Neural cell (in vitro differentiated cells): ENCODE data around the gene PLD6. TPM values are rescaled to one million over a fixed set of nuclear protein-coding genes. Genes with fewer than 3 reads are reported as not detected.
"Not testable (repeated sequence)": the region's sequence is repeated elsewhere in the genome, so short reads cannot be mapped to it uniquely, and the experiment has no call there.

Source experiments
- H2AFZ ChIP-seq: fragments of 200-600, 300-800 bp; sonication (generic), shearing (Covaris generic); 2 replicates; pipeline ENCODE4 v1.6.0; 2014; ENCODE audit warnings: low read depth, mild to moderate bottlenecking, antibody characterized with exemption, low read length, moderate library complexity
- H3F3A ChIP-seq: fragments of 200-600 bp; shearing (Covaris generic); 2 replicates; pipeline ENCODE4 v1.6.1; 2016; ENCODE audit warnings: mild to moderate bottlenecking, moderate library complexity, mixed read lengths, antibody characterized with exemption, low read length; ENCODE audit not compliant: insufficient read depth, poor library complexity, severe bottlenecking
- H3K27ac ChIP-seq: fragments of 200-600, 300-800 bp; sonication (generic), shearing (Covaris generic); 2 replicates; pipeline ENCODE4 v1.5.1; 2014; ENCODE audit warnings: mild to moderate bottlenecking, low read length, moderate library complexity
- H3K27me3 ChIP-seq: fragments of 300-800, 200-600 bp; sonication (generic), shearing (Covaris generic); 2 replicates; pipeline ENCODE4 v1.6.0; 2014; ENCODE audit warnings: mild to moderate bottlenecking, low read depth, low read length, moderate library complexity; ENCODE audit not compliant: insufficient read depth
- H3K36me3 ChIP-seq: fragments of 300-800, 200-600 bp; sonication (generic), shearing (Covaris generic); 2 replicates; pipeline ENCODE4 v1.5.1; 2014; ENCODE audit warnings: mild to moderate bottlenecking, antibody characterized with exemption, low read length, moderate library complexity; ENCODE audit not compliant: insufficient read depth
- H3K4me2 ChIP-seq: fragments of 300-800, 200-600 bp; sonication (generic), shearing (Covaris generic); 2 replicates; pipeline ENCODE4 v1.6.0; 2014; ENCODE audit warnings: mild to moderate bottlenecking, low read length
- H3K4me3 ChIP-seq: fragments of 300-800, 200-600 bp; sonication (generic), shearing (Covaris generic); 2 replicates; pipeline ENCODE4 v1.5.1; 2014; ENCODE audit warnings: mild to moderate bottlenecking, low read length, moderate library complexity
- H3K79me2 ChIP-seq: fragments of 200-600 bp; shearing (Covaris generic); replicated peaks from 2 replicates; pipeline ENCODE4 v1.6.0; 2014; ENCODE audit warnings: mild to moderate bottlenecking, low read length, moderate library complexity; ENCODE audit not compliant: insufficient read depth
- H3K9ac ChIP-seq: fragments of 300-800, 200-600 bp; sonication (generic), shearing (Covaris generic); 2 replicates; pipeline ENCODE4 v1.6.1; 2016; ENCODE audit warnings: mild to moderate bottlenecking, low read length, mixed read lengths
- H3K9me2 ChIP-seq: fragments of 200-600 bp; shearing (Covaris generic); 2 replicates; pipeline ENCODE4 v1.6.1; 2016; ENCODE audit warnings: mild to moderate bottlenecking, low read length, mixed read lengths; ENCODE audit not compliant: insufficient read depth
- H3K9me3 ChIP-seq: fragments of 200-600, 300-800 bp; sonication (generic), shearing (Covaris generic); 2 replicates; pipeline ENCODE4 v1.6.1; 2016; ENCODE audit warnings: mild to moderate bottlenecking, mixed run types, low read length, moderate library complexity, mixed read lengths
- H4K20me1 ChIP-seq: fragments of 200-600 bp; shearing (Covaris generic); 2 replicates; pipeline ENCODE4 v1.6.1; 2016; ENCODE audit warnings: mild to moderate bottlenecking, mixed run types; ENCODE audit not compliant: insufficient read depth
- EZH2 ChIP-seq: fragments of 200-600, 300-800 bp; shearing (Covaris generic), sonication (generic); IDR thresholded peaks from 2 replicates; pipeline ENCODE4 v1.6.1; 2014; ENCODE audit warnings: antibody characterized with exemption, low read length, borderline replicate concordance, mild to moderate bottlenecking; ENCODE audit not compliant: insufficient read depth, poor library complexity, severe bottlenecking
- POLR2AphosphoS5 ChIP-seq: IDR thresholded peaks from 2 replicates; pipeline ENCODE4 v1.6.1; 2012
- RAD21 ChIP-seq: fragments of 450-650 bp; conservative IDR thresholded peaks from 2 replicates; pipeline ENCODE4 v1.6.1; 2014; ENCODE audit warnings: antibody characterized with exemption, mild to moderate bottlenecking, moderate library complexity
- SMC3 ChIP-seq: fragments of 450-650 bp; conservative IDR thresholded peaks from 2 replicates; pipeline ENCODE4 v1.6.1; 2014; ENCODE audit warnings: antibody characterized with exemption, mild to moderate bottlenecking, moderate library complexity; ENCODE audit not compliant: poor library complexity
- TAF1 ChIP-seq: IDR thresholded peaks from 2 replicates; pipeline ENCODE4 v1.6.1; 2012; ENCODE audit warnings: low read depth
- polyA minus RNA-seq: library from RNA; depleted of rRNA, polyadenylated mRNA; stranded (reverse); fragments of >200 nt; gene quantifications from 2 replicates; pipeline ENCODE4 v1.2.3, GENCODE V29; 2014
- polyA plus RNA-seq: library from polyadenylated mRNA; depleted of rRNA; stranded (reverse); fragments of >200 nt; gene quantifications from 2 replicates; pipeline ENCODE4 v1.2.3, GENCODE V29; 2014
- TF ChIP-seq, protein P1 (sequence below): IDR thresholded peaks from 2 replicates; pipeline ENCODE4 v1.6.1; 2012; ENCODE audit warnings: borderline replicate concordance
- TF ChIP-seq, protein P2 (sequence below): fragments of 450-650 bp; IDR thresholded peaks from 2 replicates; pipeline ENCODE4 v1.5.1; 2014; ENCODE audit warnings: antibody characterized with exemption, mild to moderate bottlenecking, moderate library complexity; ENCODE audit not compliant: poor library complexity, severe bottlenecking

The PLD6 gene, protein sequence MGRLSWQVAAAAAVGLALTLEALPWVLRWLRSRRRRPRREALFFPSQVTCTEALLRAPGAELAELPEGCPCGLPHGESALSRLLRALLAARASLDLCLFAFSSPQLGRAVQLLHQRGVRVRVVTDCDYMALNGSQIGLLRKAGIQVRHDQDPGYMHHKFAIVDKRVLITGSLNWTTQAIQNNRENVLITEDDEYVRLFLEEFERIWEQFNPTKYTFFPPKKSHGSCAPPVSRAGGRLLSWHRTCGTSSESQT
- polyA plus RNA-seq (2.0 and 2.4 TPM in 2 replicates), polyA minus RNA-seq (0.58 and 0.73 TPM in 2 replicates)

DNA sequence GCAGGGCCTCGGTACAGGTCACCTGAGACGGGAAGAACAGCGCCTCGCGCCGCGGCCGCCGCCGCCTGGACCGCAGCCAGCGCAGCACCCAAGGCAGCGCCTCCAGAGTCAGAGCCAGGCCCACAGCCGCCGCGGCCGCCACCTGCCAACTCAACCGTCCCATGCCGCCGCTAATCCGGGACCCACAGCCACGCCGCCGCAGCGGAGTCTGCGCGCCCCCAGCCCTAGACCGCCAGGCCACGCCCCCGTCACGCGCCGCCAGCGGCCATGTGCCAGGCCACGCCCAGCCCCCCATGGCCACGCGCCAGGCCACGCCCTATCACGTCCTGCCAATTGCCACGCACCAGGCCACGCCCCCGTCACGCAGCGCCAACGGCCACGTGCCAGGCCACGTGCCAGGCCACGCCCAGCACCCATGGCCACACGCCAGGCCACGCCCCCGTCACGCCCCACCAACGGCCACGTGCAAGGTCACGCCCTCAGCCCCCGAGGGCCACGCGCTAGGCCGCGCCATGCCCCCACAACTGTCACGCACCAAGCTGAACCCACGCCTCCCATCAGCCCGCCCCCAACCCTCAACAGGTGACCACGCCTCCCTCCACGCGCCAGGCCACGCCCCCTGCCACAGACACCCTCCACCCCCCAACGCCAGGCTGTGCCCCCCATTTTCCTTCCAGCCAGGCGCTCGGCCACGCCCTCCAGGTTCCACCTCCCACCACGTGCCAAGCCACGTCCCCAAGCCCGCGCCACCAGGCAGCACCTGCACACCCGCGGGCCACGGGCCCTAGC, at the start of gene PLD6:
Gene PLD6 (minus strand): TSS at position 210 of the 789 bp plus-strand sequence. CDS start 47 bp downstream, at position 163.
- no peak within 1 kb of the TSS for H3K27ac ChIP-seq
- H3K36me3 ChIP-seq = no peaks in the 10 kb centered on the region
- H2AFZ ChIP-seq = no peak within 1 kb of the TSS
- TF ChIP-seq POLR2AphosphoS5 = no peak
- TF ChIP-seq TAF1 = no peak
- no peak for TF ChIP-seq RAD21
- no peak within 1 kb of the TSS for H3K4me2 ChIP-seq
- no peaks in the 10 kb centered on the region for H3K79me2 ChIP-seq
- H3F3A ChIP-seq = no peaks in the 10 kb centered on the region
- H3K9me3 ChIP-seq = no peaks in the 10 kb centered on the region
- no peak within 1 kb of the TSS for H3K9ac ChIP-seq
- H3K4me3 ChIP-seq = no peak within 1 kb of the TSS
- no peaks in the 10 kb centered on the region for H3K9me2 ChIP-seq
- no peaks in the 10 kb centered on the region for H3K27me3 ChIP-seq
- H4K20me1 ChIP-seq = no peaks in the 10 kb centered on the region

DNA sequence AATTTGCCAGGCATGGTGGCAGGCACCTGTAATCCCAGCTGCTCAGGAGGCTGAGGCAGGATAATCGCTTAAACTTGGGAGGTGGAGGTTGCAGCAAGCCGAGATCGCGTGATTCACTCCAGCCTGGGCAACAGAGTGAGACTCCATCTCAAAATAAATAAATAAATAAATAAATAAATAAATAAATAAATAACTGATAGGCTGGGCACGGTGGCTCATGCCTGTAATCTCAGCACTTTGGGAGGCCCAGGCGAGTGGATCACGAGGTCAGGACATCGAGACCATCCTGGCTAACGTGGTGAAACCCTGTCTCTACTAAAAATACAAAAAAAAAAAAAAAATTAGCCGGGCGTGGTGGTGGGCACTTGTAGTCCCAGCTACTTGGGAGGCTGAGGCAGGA, 49.6 kb upstream of the PLD6 start:
- not testable (repeated sequence) for H3F3A ChIP-seq, H3K9me3 ChIP-seq, H3K27ac ChIP-seq, H3K36me3 ChIP-seq, H3K9me2 ChIP-seq, H3K79me2 ChIP-seq, H3K27me3 ChIP-seq, H2AFZ ChIP-seq, H3K4me2 ChIP-seq, H3K9ac ChIP-seq, H3K4me3 ChIP-seq, H4K20me1 ChIP-seq

DNA sequence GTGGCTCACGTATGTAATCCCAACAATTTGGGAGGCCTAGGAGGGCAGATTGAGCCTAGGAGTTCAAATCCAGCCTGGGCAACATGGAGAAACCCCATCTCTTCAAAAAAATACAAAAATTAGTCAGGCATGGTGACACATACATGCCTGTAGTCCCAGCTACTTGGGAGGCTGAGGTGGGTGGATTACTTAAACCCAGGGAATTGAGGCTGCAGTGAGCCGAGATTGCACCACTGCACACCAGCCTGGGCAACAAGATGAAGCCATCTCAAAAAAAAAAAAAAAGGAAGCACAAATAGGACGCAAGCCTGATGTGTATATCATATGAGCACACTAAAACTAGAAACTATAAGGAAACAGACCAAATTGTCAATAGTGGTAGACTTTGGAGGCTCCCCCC, 47.9 kb upstream of the PLD6 start:
- Histone ChIP-seq H3K4me2 (no peak overlapping the region), H3K36me3 (peaks cover 3% of the 10 kb centered on the region)
- TF ChIP-seq POLR2AphosphoS5 = no peak
- TF ChIP-seq, protein P1, sequence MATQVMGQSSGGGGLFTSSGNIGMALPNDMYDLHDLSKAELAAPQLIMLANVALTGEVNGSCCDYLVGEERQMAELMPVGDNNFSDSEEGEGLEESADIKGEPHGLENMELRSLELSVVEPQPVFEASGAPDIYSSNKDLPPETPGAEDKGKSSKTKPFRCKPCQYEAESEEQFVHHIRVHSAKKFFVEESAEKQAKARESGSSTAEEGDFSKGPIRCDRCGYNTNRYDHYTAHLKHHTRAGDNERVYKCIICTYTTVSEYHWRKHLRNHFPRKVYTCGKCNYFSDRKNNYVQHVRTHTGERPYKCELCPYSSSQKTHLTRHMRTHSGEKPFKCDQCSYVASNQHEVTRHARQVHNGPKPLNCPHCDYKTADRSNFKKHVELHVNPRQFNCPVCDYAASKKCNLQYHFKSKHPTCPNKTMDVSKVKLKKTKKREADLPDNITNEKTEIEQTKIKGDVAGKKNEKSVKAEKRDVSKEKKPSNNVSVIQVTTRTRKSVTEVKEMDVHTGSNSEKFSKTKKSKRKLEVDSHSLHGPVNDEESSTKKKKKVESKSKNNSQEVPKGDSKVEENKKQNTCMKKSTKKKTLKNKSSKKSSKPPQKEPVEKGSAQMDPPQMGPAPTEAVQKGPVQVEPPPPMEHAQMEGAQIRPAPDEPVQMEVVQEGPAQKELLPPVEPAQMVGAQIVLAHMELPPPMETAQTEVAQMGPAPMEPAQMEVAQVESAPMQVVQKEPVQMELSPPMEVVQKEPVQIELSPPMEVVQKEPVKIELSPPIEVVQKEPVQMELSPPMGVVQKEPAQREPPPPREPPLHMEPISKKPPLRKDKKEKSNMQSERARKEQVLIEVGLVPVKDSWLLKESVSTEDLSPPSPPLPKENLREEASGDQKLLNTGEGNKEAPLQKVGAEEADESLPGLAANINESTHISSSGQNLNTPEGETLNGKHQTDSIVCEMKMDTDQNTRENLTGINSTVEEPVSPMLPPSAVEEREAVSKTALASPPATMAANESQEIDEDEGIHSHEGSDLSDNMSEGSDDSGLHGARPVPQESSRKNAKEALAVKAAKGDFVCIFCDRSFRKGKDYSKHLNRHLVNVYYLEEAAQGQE = no peak
- no peak for TF ChIP-seq SMC3
- TF ChIP-seq, protein P2, sequence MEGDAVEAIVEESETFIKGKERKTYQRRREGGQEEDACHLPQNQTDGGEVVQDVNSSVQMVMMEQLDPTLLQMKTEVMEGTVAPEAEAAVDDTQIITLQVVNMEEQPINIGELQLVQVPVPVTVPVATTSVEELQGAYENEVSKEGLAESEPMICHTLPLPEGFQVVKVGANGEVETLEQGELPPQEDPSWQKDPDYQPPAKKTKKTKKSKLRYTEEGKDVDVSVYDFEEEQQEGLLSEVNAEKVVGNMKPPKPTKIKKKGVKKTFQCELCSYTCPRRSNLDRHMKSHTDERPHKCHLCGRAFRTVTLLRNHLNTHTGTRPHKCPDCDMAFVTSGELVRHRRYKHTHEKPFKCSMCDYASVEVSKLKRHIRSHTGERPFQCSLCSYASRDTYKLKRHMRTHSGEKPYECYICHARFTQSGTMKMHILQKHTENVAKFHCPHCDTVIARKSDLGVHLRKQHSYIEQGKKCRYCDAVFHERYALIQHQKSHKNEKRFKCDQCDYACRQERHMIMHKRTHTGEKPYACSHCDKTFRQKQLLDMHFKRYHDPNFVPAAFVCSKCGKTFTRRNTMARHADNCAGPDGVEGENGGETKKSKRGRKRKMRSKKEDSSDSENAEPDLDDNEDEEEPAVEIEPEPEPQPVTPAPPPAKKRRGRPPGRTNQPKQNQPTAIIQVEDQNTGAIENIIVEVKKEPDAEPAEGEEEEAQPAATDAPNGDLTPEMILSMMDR = no peak
- TF ChIP-seq TAF1 = no peak
- TF ChIP-seq RAD21 = no peak
- no peak for TF ChIP-seq EZH2

More for the DNA sequence above, 47.9 kb upstream of the PLD6 start:
- no peak overlapping the region for H2AFZ ChIP-seq
- no peaks in the 10 kb centered on the region for H3K9me3 ChIP-seq
- no peak overlapping the region for H3K27ac ChIP-seq
- H3K9me2 ChIP-seq = no peaks in the 10 kb centered on the region
- no peak overlapping the region for H3K4me3 ChIP-seq
- no peaks in the 10 kb centered on the region for H3F3A ChIP-seq
- no peaks in the 10 kb centered on the region for H4K20me1 ChIP-seq
- H3K27me3 ChIP-seq = no peaks in the 10 kb centered on the region
- H3K79me2 ChIP-seq = no peaks in the 10 kb centered on the region
- no peak overlapping the region for H3K9ac ChIP-seq
